Measurements from ENCODE around the gene NRSN1.
"Not testable (repeated sequence)": the region's sequence is repeated elsewhere in the genome, so short reads cannot be mapped to it uniquely, and the experiment has no call there.

Gene NRSN1

GRCh38 chr6:24125980-24126379 is at the start of gene NRSN1:
Gene NRSN1, plus strand, starts transcription at chr6:24126215. Its CDS starts 8,113 bp downstream, at chr6:24134328.
- no peak for DNase-seq

DNA sequence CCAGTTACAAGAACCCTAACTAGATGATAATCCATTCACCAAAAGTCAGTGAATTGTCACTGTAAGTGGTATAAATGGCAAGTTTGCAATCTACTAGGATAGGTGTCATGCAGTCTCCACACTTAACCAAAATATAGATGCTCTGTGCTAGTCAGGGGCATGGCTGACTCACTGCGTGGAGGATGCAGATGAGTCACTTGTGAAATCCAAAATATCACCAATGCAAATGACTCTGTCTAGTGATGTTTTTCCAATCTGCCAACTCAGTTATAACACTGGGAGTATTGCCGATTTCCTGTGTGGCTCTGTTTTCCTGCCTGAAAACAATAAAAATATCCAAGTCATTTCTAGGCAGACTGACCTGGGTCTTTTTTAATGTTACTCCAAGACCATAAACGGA is 47.8 kb upstream of the NRSN1 start:
- DNase-seq, result peak; percentile 1

DNA sequence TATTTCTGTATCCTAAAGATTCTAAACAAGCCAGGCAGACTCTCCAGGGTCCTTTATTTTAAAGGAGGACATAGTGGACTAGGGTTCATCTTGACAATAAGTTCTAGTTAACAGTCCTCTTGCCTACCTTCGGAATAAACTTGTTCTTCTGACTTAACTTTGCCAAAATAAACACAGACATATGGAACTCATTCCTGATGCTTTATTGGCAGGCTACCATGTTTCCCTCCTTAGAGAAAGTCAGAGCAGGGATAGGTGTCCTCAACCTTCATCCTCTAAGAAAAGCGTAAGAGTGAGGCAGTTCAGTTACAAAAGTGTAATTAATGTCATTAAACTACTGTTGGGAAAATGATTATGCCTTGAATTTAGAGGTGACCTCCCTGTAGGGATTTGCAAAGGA is 46.9 kb upstream of the NRSN1 start:
- DNase-seq, result no peak

- no peak for DNase-seq
These were observed 45.3 kb upstream of the NRSN1 start for GRCh38 chr6:24080711-24081110.

DNA sequence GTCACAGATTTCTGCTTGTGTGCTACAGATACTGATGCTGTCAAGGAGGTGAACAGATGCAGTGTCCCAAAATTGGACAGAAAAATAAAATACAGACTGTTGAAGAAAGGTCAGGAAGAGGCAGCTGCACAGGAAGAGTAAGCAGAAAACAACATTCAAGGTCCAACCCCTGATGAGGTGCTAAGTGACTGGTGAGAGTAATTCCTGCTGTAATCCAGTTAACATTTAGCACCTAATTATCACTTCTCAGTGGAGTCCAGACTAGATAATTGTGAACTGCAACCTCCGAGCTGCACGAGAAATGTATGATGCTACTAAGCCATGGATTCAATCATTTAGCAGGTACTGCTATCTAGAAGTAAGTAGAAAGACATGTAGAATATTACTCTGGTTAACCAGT is 36.3 kb upstream of the NRSN1 start:
- no peak for DNase-seq

- DNase-seq, result no peak
These were observed 33.6 kb upstream of the NRSN1 start for GRCh38 chr6:24092407-24092806.

DNA sequence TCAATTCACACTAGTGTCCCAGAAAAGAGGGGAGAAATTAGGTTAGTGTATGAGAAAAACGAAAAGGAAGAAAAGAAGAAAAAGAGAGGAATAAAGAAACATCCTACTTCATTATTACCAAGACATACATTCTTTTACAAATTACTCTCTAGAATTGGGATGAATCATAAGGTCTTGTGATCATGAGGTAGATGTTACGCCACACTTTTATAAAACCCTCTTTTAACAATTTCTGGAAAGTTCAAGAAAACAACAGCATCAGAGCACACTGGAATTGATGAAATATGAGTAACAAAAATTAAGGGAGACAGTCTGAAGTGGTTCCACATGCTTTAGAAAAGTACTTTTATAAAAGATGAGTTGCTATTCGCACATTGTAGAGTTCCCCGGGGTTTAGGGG is 32.6 kb upstream of the NRSN1 start:
- no peak for DNase-seq

DNA sequence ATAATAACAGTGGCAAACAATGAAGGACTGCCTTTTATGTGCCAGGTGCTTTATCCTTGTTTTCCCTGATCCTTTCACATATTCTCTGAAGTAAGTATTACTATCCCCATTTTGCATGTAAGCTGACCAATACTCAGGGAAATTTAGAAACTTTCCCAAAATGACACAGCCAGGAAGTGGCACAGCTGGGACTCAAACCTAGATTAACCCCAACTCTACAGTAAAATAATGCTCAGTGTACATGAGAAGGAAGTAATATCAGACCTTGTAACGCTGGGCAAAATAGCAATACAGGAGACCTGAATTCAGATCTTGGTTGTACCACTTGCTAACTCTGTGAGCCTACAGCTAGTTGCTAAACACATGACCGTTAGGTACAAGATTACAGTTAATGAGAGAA is 26.8 kb upstream of the NRSN1 start:
- no peak for DNase-seq

- no peak for DNase-seq
These were observed 25.8 kb upstream of the NRSN1 start for GRCh38 chr6:24100024-24100769.

DNA sequence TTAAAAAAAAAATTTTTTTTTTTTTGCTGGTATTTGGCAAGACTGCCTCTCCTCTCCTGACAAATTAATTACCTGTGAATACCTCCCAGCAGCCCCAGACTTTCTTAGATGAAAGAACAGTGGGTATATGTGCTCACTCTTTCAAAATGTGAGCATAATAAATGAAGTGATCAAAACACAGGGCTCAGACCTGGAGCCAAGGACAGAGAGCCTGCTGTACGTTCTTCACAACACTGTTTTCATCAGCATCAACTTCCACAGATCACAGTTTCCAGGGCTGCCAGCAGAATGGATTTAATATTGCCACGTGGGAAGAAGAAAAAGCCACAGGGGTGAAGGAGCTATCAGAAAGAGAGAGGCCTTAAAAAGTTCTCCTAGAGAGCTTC is 25.3 kb upstream of the NRSN1 start:
- DNase-seq, result no peak

DNA sequence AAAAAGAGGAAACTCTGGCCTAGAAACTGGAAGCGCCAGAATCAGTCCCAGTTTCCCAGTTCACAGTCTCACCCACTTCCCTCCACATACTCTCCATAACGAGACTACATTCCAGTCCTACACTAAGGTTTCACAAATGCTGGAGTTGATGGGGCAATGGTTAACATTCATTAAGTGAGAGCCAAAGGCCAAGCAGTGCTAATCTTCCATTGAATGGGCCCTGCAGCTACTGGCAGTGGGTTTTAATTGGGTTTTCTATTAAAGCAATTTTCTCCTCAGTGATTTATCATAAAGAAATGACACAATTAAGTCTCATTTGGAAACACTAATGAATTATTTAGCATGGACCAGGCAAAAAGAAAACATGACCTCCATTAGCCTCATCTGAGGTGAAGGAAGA is 20.8 kb upstream of the NRSN1 start:
- DNase-seq, result no peak

DNA sequence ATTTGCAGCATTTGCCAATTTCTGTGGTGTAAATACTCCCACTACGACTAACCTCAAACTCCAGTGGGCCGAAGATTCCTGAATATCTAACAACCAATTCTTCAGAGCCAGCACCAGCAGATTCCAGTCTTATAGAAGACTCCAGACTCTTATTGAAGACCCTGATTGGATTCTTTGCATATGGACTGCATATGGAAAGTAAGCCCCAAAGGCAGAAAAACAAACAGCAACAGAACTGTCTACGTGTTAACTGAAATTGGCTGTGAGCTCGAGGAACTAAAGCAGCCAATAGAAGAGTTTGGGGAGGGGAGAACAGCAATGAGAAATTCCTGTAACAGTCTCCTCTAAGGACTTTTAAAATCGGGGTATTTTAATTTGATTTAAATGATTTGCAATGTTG is 19.7 kb upstream of the NRSN1 start:
- DNase-seq, result no peak

GRCh38 chr6:24107294-24107693 is 18.7 kb upstream of the NRSN1 start:
- DNase-seq, result no peak

DNA sequence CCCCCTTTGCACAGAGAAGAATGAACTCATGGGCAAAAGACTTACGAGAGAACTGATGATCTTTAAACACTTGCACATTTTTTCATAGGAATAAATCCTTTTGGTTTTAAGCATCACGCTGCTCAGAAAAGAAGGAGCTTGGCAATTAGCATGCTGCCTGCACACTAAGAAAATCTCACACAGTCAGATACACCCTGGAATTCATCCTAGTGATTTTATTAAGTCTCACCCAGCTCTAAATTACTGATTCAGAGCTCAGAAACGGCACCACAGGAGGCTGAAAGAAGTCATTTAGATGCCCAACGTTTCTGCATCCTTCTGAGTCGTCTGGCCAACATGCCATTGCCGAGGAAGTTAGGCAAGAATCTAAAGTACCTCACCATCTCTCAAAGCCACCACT is 18.0 kb upstream of the NRSN1 start:
- DNase-seq, result no peak

DNA sequence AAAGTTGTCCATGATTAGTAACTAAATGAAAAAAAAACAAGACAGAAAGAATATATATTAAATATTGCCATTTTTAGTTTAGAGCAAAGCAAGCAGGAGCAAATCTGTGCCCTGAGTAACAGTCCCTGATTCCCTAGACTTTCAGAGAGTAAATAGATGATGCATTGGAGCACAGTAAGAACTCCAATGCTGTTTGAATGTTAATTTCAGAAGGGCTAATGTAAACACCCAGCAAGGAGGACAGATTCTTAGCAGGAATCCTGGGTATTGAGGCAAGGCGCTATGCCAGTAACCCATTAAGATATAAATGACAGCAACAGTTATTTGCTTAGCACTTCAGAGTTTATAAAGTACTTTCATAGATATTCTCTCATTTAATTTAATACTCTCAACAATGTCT is 15.6 kb upstream of the NRSN1 start:
- DNase-seq, result no peak

- DNase-seq, result no peak
These were observed 12.1 kb upstream of the NRSN1 start for GRCh38 chr6:24113891-24114290.

- no peak for DNase-seq
These were observed 9.0 kb upstream of the NRSN1 start for GRCh38 chr6:24117021-24117420.

DNA sequence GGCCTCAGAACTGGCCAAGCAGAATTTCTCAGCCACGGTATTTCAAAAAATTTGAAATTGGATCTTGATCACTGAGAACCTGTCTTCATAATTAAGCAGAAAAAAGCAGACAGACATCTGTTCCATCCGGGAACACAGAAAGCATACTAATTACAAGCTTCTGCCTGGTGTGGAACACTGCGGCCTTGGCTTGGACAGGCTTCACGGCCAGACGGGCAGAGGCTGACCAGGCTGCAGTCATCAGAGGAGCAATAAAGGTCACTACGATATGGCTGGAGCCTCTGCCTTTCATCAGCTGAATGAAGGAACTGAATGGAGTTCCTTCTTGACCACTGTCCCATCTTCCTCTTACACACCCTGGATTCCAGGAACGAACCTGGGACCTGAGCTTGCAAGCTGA is 3.9 kb upstream of the NRSN1 start:
- no peak for DNase-seq

DNA sequence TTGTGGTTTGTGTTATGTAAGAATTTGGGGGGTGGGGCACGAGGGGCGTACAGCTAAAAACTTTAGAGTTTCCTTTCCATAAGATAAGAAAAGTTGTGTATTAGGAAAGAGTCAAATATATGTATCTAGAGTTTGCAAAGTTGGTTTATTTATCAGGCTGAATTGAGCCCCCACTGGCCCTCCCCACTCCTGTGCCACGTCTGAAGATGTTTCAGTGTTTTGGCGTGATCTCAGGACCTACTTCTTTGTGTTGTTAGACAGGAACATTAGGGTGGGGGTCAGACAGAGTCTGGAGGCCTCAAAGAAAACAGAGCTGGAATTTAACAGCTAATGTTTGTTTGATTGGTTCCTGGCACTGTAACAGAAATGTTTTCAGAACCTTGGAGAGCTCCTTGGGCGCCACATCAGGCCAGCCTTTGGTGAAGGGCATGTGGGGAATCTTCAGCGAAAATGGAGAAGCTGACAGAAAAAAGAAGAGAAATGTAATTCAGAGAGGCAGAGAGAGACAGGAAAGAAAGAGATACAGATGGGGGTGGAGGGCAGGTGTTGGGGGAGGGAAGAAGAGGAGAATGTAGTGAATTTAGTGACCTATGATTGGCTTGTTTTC is 674 bp downstream of the NRSN1 start:
- DNase-seq, result peak; percentile 51

GRCh38 chr6:24127316-24127715 is 1.3 kb downstream of the NRSN1 start:
- no peak for DNase-seq

DNA sequence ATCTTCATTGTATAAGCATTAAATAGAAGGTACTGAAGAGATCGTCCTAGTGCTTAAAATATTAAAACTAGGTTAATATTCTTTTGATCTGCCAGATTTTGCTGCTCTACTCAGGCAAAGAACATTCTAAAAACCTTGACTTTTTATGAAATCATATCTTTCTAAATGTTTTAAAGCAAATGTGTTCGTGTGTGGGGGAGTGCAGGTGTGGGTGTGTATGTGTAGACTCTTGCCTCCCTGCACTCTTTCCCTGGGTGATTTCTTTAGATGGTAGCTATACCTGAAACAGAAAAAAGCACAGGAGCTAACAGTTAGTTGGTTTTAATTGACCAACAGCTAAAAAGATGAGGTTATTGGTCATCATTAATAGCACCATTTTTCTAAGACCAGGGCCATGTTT is 5.7 kb downstream of the NRSN1 start:
- DNase-seq, result no peak

DNA sequence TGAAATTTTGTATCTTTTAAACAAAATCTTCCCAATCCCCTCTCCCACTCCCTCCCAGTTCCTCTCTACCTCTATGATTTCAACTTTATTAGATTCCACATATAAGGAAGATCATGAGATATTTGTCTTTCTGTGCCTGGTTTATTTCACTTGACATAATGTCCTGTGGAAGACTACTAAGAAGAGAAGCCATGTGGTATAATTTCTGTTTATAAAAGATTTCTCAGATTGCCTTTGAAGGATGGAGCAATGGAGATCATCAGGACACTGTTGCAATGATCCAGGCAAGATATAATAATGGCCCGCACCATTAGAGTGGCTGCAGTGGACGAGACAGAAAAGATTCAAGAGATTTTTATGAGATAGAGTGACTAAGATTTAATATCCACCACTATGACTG is 13.1 kb downstream of the NRSN1 start:
- DNase-seq, result no peak

DNA sequence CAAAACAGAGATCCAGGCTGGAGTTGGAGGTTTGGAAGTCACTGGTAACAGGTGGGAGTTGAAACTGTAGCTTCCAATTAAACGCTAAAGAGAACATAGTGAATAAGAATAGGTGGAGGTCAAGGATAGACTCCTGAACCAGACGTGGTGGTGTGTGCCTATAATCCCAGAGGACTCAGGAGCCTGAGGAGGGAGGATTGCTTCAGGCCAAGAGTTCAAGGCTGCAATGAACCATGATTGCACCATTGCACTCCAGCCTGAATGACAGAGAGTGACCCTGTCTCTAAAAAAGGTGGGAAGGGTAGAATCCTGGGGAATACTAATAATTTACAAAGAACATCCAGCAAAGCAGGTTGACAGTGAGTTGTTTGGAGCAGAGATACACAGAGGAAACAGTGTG is 13.6 kb downstream of the NRSN1 start:
- no peak for DNase-seq

GRCh38 chr6:24140591-24140990 is 14.6 kb downstream of the NRSN1 start:
- DNase-seq, result no peak

DNA sequence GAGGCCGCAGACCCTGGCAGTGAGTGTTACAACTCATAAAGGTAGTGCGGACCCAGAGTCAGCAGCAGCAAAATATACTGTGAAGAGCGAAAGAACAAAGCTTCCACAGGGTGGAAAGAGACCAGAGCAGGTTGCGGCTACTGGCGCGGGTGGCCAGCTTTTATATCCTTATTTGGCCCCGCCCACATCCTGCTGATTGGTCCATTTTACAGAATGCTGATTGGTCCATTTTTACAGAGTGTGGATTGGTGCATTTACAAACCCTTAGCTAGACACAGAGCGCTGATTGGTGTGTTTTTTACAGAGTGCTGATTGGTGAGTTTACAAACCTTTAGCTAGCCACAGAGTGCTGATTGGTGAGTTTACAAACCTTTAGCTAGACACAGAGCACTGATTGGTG is 16.7 kb downstream of the NRSN1 start:
- DNase-seq, result not testable (repeated sequence)
